Smooth muscle cell (in vitro differentiated cells): ENCODE data around the gene TFF1. TPM values are rescaled to one million over a fixed set of nuclear protein-coding genes. Genes with fewer than 3 reads are reported as not detected.

Experiments used
- DNase-seq: peaks from one replicate; lab custom pipeline; 2025; ENCODE audit not compliant: unreplicated experiment; lab: John Stamatoyannopoulos, UW
- H2AFZ ChIP-seq: fragments of 200-600 bp; sonication (generic); 2 replicates; pipeline ENCODE4 v1.6.0; 2016; ENCODE audit warnings: antibody characterized with exemption, low read depth, mild to moderate bottlenecking
- H3F3A ChIP-seq: fragments of 200-600 bp; sonication (generic); 2 replicates; pipeline ENCODE4 v1.6.0; 2017; ENCODE audit warnings: antibody characterized with exemption, low read depth
- H3K27ac ChIP-seq: fragments of 200-600 bp; sonication (generic); 2 replicates; pipeline ENCODE4 v1.5.1; 2016; ENCODE audit warnings: low read depth, mild to moderate bottlenecking
- H3K27me3 ChIP-seq: fragments of 200-600 bp; sonication (generic); 2 replicates; pipeline ENCODE4 v1.6.1; 2016; ENCODE audit warnings: low read depth, mild to moderate bottlenecking
- H3K36me3 ChIP-seq: fragments of 200-600 bp; sonication (generic); 2 replicates; pipeline ENCODE4 v1.5.1; 2016; ENCODE audit warnings: low read depth
- H3K4me1 ChIP-seq: fragments of 200-600 bp; sonication (generic); 2 replicates; pipeline ENCODE4 v1.5.1; 2016; ENCODE audit warnings: low read depth
- H3K4me2 ChIP-seq: fragments of 200-600 bp; sonication (generic); 2 replicates; pipeline ENCODE4 v1.6.0; 2016; ENCODE audit warnings: mild to moderate bottlenecking
- H3K4me3 ChIP-seq: fragments of 200-600 bp; sonication (generic); 2 replicates; pipeline ENCODE4 v1.5.1; 2016; ENCODE audit warnings: mild to moderate bottlenecking
- H3K79me2 ChIP-seq: fragments of 200-600 bp; sonication (generic); 2 replicates; pipeline ENCODE4 v1.6.0; 2016; ENCODE audit warnings: low read depth, mild to moderate bottlenecking
- H3K9ac ChIP-seq: fragments of 200-600 bp; sonication (generic); 2 replicates; pipeline ENCODE4 v1.6.0; 2016; ENCODE audit warnings: low read depth
- H3K9me3 ChIP-seq: fragments of 200-600 bp; sonication (generic); replicated peaks from 2 replicates; pipeline ENCODE4 v1.5.1; 2016; ENCODE audit warnings: low read depth
- H4K20me1 ChIP-seq: fragments of 200-600 bp; sonication (generic); 2 replicates; pipeline ENCODE4 v1.6.0; 2016; ENCODE audit warnings: low read depth
- WGBS: methylation state at CpG from one replicate; pipeline ENCODE4 v1.1.7; 2016; ENCODE audit warnings: low lambda C conversion rate; 5-methylcytosine and 5-hydroxymethylcytosine counted together
- polyA plus RNA-seq: library from polyadenylated mRNA; unstranded; fragments of >200 nt; fragmentation: Nextera tagmentation; extraction: Ambion mirVana; gene quantifications from 2 replicates; pipeline ENCODE4 v1.2.1, GENCODE V29; 2016
- total RNA-seq: library from RNA; depleted of rRNA; stranded (reverse); fragments of >200 nt; gene quantifications from 2 replicates; pipeline ENCODE4 v1.2.3, GENCODE V29; 2014
- TF ChIP-seq, protein P1 (sequence below): fragments of 200-600 bp; sonication (generic); IDR thresholded peaks from 2 replicates; pipeline ENCODE4 v1.5.1; 2017; ENCODE audit warnings: borderline replicate concordance, mild to moderate bottlenecking, antibody characterized with exemption; ENCODE audit not compliant: insufficient read depth, poor library complexity, severe bottlenecking

Gene TFF1
- total and polyA plus RNA-seq, 2 experiments from 2014 or later: 7.9 to 8.6 TPM

DNA sequence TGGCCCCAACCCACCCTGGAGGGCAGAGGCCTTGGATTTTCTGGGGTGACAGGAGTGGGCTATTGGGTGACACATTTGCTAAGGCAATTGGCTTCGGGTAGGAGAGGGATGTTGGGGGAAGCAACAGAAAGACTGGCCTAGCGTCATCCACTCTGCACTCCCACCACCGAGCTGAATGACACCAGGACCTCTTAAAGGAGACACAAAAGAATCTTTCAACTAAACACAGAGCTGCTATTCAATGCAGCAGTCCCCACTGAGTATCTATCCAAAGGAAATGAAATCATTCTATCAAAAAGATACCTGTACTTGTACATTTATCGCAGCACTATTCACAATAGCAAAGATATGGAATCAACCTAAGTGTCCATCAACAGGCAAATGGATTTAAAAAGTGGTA is 21.7 kb downstream of the TFF1 start:
- 67% methylated on average over 4 of the region's 4 CpGs for WGBS

DNA sequence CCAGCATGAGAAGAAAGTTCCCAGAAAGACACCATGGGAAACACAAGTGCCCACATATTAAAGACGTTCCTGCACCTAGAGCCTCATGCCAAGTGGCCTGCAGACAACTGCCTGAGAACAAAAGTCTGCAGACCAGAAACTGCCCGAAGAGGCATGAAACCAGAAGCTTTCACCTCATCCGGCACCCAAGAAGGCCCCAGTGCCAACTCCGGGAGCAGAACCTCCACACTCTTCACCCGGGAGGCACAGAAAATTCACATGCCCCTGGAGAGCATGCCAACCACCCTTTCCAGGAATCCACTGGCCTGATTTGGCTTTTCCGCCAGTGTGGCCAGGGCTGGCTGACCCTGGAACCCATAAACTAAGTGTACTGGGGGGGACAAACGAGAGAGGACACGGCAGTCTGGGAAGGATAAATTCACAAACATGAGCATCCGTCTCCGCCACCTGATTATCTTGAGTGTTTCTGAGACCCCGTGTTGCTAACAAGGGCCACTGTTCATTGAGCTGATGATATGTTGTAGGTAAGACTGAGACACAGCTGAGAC is 22.3 kb downstream of the TFF1 start:
- 85% methylated on average over 11 of the region's 11 CpGs for WGBS
- H3F3A ChIP-seq: no peaks in the 10 kb centered on the region
- no peaks in the 10 kb centered on the region for H3K36me3 ChIP-seq
- no peak overlapping the region for H3K27ac ChIP-seq
- no peak overlapping the region for H3K9ac ChIP-seq
- no peaks in the 10 kb centered on the region for H3K4me1 ChIP-seq
- no peak overlapping the region for H3K4me3 ChIP-seq
- H3K79me2 ChIP-seq: no peaks in the 10 kb centered on the region
- H3K27me3 ChIP-seq: no peaks in the 10 kb centered on the region
- no peaks in the 10 kb centered on the region for H4K20me1 ChIP-seq
- H2AFZ ChIP-seq: no peak overlapping the region
- DNase-seq: no peak
- H3K9me3 ChIP-seq: no peaks in the 10 kb centered on the region
- no peak overlapping the region for H3K4me2 ChIP-seq
- TF ChIP-seq, protein P1, sequence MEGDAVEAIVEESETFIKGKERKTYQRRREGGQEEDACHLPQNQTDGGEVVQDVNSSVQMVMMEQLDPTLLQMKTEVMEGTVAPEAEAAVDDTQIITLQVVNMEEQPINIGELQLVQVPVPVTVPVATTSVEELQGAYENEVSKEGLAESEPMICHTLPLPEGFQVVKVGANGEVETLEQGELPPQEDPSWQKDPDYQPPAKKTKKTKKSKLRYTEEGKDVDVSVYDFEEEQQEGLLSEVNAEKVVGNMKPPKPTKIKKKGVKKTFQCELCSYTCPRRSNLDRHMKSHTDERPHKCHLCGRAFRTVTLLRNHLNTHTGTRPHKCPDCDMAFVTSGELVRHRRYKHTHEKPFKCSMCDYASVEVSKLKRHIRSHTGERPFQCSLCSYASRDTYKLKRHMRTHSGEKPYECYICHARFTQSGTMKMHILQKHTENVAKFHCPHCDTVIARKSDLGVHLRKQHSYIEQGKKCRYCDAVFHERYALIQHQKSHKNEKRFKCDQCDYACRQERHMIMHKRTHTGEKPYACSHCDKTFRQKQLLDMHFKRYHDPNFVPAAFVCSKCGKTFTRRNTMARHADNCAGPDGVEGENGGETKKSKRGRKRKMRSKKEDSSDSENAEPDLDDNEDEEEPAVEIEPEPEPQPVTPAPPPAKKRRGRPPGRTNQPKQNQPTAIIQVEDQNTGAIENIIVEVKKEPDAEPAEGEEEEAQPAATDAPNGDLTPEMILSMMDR: no peak

More for the DNA sequence above, 21.7 kb downstream of the TFF1 start:
- Histone ChIP-seq H3K27ac (no peak overlapping the region), H3K36me3 (no peaks in the 10 kb centered on the region), H4K20me1 (no peaks in the 10 kb centered on the region), H3K4me1 (no peaks in the 10 kb centered on the region), H3K9me3 (no peaks in the 10 kb centered on the region), H3K4me2 (no peak overlapping the region), H3K27me3 (no peaks in the 10 kb centered on the region), H3K9ac (no peak overlapping the region), H3F3A (no peaks in the 10 kb centered on the region), H3K4me3 (no peak overlapping the region), H2AFZ (no peak overlapping the region), H3K79me2 (no peaks in the 10 kb centered on the region)
- TF ChIP-seq, protein P1: no peak
- DNase-seq: no peak

DNA sequence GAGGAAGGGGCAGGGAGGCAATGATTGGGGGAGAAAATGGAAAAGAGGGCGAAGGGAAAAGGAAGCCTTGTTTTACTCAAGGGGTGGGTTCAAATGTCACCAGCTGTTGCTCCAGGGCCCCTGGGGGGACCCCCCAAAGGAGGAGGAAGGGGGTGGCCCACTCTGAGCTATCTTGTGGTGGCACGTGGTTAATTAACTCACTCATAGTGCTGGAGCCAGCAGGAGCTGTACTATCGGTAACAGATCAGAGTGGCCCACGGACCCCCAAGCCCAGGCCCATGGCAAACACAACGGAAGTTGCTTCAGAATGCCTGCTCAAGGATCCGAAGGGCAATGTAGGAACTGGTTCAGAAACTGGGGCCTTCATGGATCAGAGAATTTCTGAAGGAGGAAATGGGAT is 22.8 kb downstream of the TFF1 start:
- no peaks in the 10 kb centered on the region for H3K4me1 ChIP-seq
- no peak overlapping the region for H3K27ac ChIP-seq
- H3K27me3 ChIP-seq: no peaks in the 10 kb centered on the region
- H3K79me2 ChIP-seq: no peaks in the 10 kb centered on the region
- WGBS: 91% methylated on average over 6 of the region's 6 CpGs
- H4K20me1 ChIP-seq: no peaks in the 10 kb centered on the region
- no peak overlapping the region for H3K4me2 ChIP-seq
- H2AFZ ChIP-seq: no peak overlapping the region
- no peak overlapping the region for H3K9ac ChIP-seq
- no peaks in the 10 kb centered on the region for H3F3A ChIP-seq
- TF ChIP-seq, protein P1: no peak
- no peaks in the 10 kb centered on the region for H3K9me3 ChIP-seq
- no peak overlapping the region for H3K4me3 ChIP-seq
- H3K36me3 ChIP-seq: no peaks in the 10 kb centered on the region
- no peak for DNase-seq

DNA sequence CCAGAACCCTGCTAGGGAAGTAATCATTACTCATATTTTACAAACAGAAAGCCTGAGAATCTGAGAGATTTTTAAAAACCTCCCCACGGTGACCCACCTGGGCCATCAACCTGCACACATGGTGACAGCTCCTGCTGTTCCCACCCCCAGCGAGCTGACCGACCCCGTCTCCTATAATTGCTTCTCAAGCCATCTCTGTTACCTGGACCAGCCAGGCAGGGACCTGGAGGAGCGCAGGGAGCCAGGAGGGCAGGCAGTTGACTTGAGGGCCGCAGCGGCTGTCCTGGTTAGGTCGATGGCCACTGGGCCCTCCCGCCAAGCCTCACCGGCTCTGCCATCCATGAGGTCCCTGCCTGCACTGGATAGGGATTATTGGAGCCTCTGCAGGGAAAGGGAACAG is 23.2 kb downstream of the TFF1 start:
- DNase-seq: no peak
- no peaks in the 10 kb centered on the region for H3K9me3 ChIP-seq
- no peak overlapping the region for H2AFZ ChIP-seq
- TF ChIP-seq, protein P1: no peak
- H3K4me3 ChIP-seq: no peak overlapping the region
- H3K36me3 ChIP-seq: no peaks in the 10 kb centered on the region
- no peaks in the 10 kb centered on the region for H3F3A ChIP-seq
- no peaks in the 10 kb centered on the region for H3K79me2 ChIP-seq
- no peak overlapping the region for H3K27ac ChIP-seq
- H3K9ac ChIP-seq: no peak overlapping the region
- no peak overlapping the region for H3K4me2 ChIP-seq
- H3K27me3 ChIP-seq: no peaks in the 10 kb centered on the region
- no peaks in the 10 kb centered on the region for H3K4me1 ChIP-seq
- no peaks in the 10 kb centered on the region for H4K20me1 ChIP-seq
- WGBS: 84% methylated on average over 10 of the region's 10 CpGs
